GM06990 (cell line): ENCODE results near the gene SSTR3.
A peak's percentile ranks its signal among the peaks of the same experiment; 100 is the strongest.

Experiments used
- DNase-seq: peaks from one replicate; pipeline ENCODE4 v3.0.0-alpha.2; 2011; ENCODE audit not compliant: insufficient read length; ENCODE audit errors: extremely low read depth
- H3K27me3 ChIP-seq: replicated peaks from 2 replicates; pipeline ENCODE4 v1.6.0; 2011; ENCODE audit warnings: low read length; ENCODE audit not compliant: control insufficient read depth, insufficient read depth
- H3K36me3 ChIP-seq: 2 replicates; pipeline ENCODE4 v1.5.1; 2011; ENCODE audit warnings: low read length; ENCODE audit not compliant: control insufficient read depth, insufficient read depth
- H3K4me3 ChIP-seq: replicated peaks from 2 replicates; pipeline ENCODE4 v1.5.1; 2011; ENCODE audit warnings: low read depth, mild to moderate bottlenecking, control low read depth, low read length
- CTCF ChIP-seq: IDR thresholded peaks from 2 replicates; pipeline ENCODE4 v1.5.1; 2011; ENCODE audit warnings: low read length, control low read depth, mild to moderate bottlenecking, inconsistent platforms; ENCODE audit not compliant: insufficient read depth, poor library complexity, severe bottlenecking

SSTR3 gene

GRCh38 chr22:37187552-37187890 is 24.8 kb downstream of the SSTR3 start:
- TF ChIP-seq CTCF = no peak
- Histone ChIP-seq H3K27me3 (no peaks in the 10 kb centered on the region), H3K36me3 (no peaks in the 10 kb centered on the region), H3K4me3 (no peak overlapping the region)
- no peak for DNase-seq

GRCh38 chr22:37186997-37187522 is 25.2 kb downstream of the SSTR3 start:
- Histone ChIP-seq H3K4me3 (no peak overlapping the region), H3K36me3 (no peaks in the 10 kb centered on the region), H3K27me3 (no peaks in the 10 kb centered on the region)
- DNase-seq = no peak
- TF ChIP-seq CTCF = no peak

- Histone ChIP-seq H3K36me3 (no peaks in the 10 kb centered on the region), H3K27me3 (no peaks in the 10 kb centered on the region), H3K4me3 (no peak overlapping the region)
- DNase-seq = peak; percentile 56
- TF ChIP-seq CTCF = no peak
Observed at GRCh38 chr22:37186228-37186996, 25.9 kb downstream of the SSTR3 start.

GRCh38 chr22:37185646-37186227 is 26.5 kb downstream of the SSTR3 start:
- Histone ChIP-seq H3K27me3 (no peaks in the 10 kb centered on the region), H3K4me3 (no peak overlapping the region), H3K36me3 (no peaks in the 10 kb centered on the region)
- no peak for DNase-seq
- no peak for TF ChIP-seq CTCF

GRCh38 chr22:37184816-37185541 is 27.3 kb downstream of the SSTR3 start:
- no peak for TF ChIP-seq CTCF
- Histone ChIP-seq H3K36me3 (no peaks in the 10 kb centered on the region), H3K27me3 (no peaks in the 10 kb centered on the region), H3K4me3 (no peak overlapping the region)
- no peak for DNase-seq
